ENCODE data around the gene ARSI.

GRCh38 chr5:150261231-150261630 lies 41.5 kb downstream of the ARSI start:
- TF ChIP-seq CTCF (IDR thresholded peaks at IDR 0.05) (no peak), POLR2A (IDR thresholded peaks at IDR 0.05) (no peak), POLR2AphosphoS5 (IDR thresholded peaks at IDR 0.05) (no peak), EP300 (IDR thresholded peaks at IDR 0.05) (no peak)
